Muscle layer of colon (tissue), 2 donors: ENCODE measurements around the gene CCNI.
"Not testable (repeated sequence)": the region's sequence is repeated elsewhere in the genome, so short reads cannot be mapped to it uniquely, and the experiment has no call there.

ENCODE experiments used
- H3K27ac ChIP-seq: one replicate; pipeline ENCODE4 v1.7.0; 2013; ENCODE audit warnings: low read depth, mild to moderate bottlenecking, low read length, moderate library complexity
- H3K27me3 ChIP-seq, 2 donors: one replicate each; pipeline ENCODE4 v1.7.0; 2013; ENCODE audit warnings: low read length in 2 of 2, mild to moderate bottlenecking in 2 of 2; ENCODE audit not compliant: insufficient read depth in 2 of 2, control insufficient read depth in 1 of 2
- H3K36me3 ChIP-seq: one replicate; pipeline ENCODE4 v1.7.0; 2013; ENCODE audit warnings: mild to moderate bottlenecking, low read length; ENCODE audit not compliant: insufficient read depth
- H3K4me1 ChIP-seq: one replicate; pipeline ENCODE4 v1.7.0; 2013; ENCODE audit warnings: mild to moderate bottlenecking, low read length; ENCODE audit not compliant: insufficient read depth
- H3K4me3 ChIP-seq, 2 donors: one replicate each; pipeline ENCODE4 v1.7.0; 2013; ENCODE audit warnings: low read length in 2 of 2, low read depth in 1 of 2, mild to moderate bottlenecking in 1 of 2, moderate library complexity in 1 of 2
- H3K9ac ChIP-seq: one replicate; pipeline ENCODE4 v1.7.0; 2013; ENCODE audit warnings: low read length
- H3K9me3 ChIP-seq: one replicate; pipeline ENCODE4 v1.7.0; 2013; ENCODE audit warnings: mild to moderate bottlenecking, low read length
- donor health status: abdominal sarcoma.
- donor health status: Adenocarcinoma of cecum.

Gene CCNI

DNA sequence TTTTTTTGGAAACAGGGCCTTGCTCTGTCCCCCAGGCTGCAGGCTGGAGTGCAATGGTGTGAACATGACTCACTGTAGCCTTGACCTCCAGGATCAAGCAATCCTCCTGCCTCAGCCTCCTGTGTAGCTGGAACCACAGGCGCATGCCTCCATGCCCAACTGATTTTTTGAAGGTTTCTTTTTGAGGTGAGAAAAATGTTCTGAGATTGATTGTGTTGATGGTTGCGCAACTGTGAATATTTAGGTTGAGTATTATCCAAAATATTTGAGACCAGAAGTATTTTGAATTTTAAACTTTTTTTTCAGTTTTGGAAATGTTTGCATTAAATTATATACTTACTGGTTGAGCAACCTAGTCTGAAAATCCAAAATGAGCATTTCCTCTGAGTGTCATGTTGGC lies 2.6 kb upstream of the CCNI start:
- no peaks in the 10 kb centered on the region for H3K9me3 ChIP-seq
- H3K36me3 ChIP-seq, result no peaks in the 10 kb centered on the region
- H3K4me3 ChIP-seq, result no peak overlapping the region
- no peak overlapping the region for H3K9ac ChIP-seq
- H3K27ac ChIP-seq, result no peak overlapping the region
- peaks cover 10% of the 10 kb centered on the region for H3K4me1 ChIP-seq
- no peaks in the 10 kb centered on the region for H3K27me3 ChIP-seq

DNA sequence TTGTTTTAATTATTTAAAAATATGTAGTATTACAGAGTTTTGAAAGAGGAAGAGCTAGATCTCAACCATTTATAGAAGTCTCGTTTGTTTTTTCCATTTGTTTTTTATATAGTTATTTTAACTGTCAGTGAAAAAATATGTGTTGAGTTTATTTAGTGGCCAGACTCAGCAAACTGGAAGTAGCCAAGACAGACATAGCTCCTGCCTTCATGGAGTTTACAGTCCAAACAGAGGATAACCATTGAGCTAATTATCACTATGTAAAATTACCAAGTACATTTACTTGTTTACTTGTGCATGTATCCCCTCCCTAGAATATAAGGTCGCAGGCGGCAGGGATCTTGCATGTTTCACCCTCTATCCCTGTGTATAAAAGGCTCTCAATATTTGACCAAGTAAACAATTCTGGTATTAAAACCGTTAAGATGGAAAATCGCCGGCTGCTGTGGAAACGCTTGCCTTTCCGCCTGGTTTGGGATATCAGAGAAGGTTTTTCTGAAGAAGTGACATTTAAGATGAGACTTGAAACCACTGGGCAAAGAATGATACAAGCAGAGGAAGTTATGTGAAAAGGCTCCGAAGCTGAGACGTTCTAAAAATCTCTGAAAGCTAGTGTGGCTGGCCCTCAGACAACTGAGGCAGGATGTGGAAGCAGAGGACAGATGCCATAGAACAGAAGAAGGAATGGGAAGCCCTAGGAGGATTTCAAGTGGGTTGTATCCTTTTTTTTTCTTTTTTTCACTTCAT lies 1.3 kb upstream of the CCNI start:
- H3K4me3 ChIP-seq, result peak overlapping the region; percentile 56 to 93
- H3K27ac ChIP-seq, result peak overlapping the region; percentile 96
- no peaks in the 10 kb centered on the region for H3K36me3 ChIP-seq
- H3K9me3 ChIP-seq, result no peaks in the 10 kb centered on the region
- no peaks in the 10 kb centered on the region for H3K27me3 ChIP-seq
- peaks cover 20% of the 10 kb centered on the region for H3K4me1 ChIP-seq
- no peak overlapping the region for H3K9ac ChIP-seq

DNA sequence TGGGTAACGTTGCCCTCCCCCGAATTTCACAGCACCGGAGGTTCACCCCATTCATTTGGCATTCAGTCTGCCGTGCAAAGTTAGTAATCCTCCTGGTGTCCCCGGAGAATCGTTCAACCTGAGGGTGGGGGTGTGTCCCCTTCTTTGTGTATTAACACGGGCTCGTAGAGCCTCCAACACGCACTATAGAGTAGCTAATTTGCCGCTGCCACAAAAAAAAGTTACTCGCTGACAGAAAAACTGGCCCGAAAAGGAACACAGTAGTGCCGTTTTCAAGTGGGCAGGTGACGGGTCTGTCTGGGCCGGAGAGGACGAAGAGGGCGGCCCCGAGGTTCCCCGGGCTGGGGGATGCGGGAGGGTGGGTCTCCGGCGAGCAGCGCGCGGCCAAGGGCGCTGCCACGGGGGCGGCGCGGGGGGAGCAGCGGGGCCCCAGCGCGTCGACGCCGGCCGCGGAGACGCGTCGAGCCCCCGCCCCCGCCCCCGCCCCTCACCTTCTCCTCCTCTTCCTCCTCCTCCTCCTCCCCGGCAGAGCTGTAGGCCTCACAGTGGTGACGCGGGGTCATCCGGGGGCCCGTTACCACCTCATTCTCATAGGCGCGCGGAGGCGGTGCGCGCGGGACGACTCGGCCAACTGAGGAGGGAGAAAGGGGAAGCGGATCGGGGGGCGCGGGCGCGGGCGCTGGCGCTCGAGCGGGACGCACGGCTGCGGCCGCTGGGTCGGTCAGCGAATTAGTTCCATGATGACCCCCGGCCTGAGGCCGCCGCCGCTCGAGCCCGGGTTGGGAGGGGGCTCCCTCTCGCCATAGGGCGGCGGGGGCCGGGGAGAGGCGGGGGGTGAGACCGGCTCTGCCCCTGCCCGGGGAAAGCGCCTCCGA lies 571 bp downstream of the CCNI start:
- H3K9ac ChIP-seq, result peak overlapping the region; percentile 92
- H3K27me3 ChIP-seq, result no peaks in the 10 kb centered on the region
- no peaks in the 10 kb centered on the region for H3K9me3 ChIP-seq
- peak overlapping the region; percentile 96 for H3K27ac ChIP-seq
- H3K4me3 ChIP-seq, result peak overlapping the region; percentile 56 to 93
- peaks cover 24% of the 10 kb centered on the region for H3K4me1 ChIP-seq
- no peaks in the 10 kb centered on the region for H3K36me3 ChIP-seq

DNA sequence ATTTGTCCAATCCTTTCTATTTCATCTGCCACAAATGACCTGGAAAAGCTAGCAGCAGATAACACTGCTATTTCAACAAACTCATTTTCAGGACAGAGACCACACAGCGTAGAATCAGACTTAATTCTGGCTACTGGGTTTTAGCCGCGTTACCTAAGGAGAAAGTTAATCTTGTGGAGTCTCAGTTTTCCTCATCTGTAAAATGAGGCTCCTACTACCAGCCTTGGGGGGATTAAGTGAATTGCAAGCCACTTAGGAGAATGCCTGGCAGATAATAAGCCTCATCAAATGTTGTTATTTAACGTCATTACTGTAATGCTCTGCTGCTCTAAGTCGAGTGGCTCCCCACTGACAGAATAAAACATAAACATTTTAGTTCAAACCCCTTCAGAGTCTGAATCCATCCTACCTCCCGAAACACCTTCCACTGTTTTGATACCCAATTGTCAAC lies 1.4 kb downstream of the CCNI start:
- Histone ChIP-seq H3K4me1 (peaks cover 24% of the 10 kb centered on the region), H3K4me3 (peak overlapping the region; percentile 66 to 74), H3K9ac (peak overlapping the region; percentile 83), H3K9me3 (no peaks in the 10 kb centered on the region), H3K27me3 (no peaks in the 10 kb centered on the region), H3K27ac (peak overlapping the region; percentile 64), H3K36me3 (no peaks in the 10 kb centered on the region)

DNA sequence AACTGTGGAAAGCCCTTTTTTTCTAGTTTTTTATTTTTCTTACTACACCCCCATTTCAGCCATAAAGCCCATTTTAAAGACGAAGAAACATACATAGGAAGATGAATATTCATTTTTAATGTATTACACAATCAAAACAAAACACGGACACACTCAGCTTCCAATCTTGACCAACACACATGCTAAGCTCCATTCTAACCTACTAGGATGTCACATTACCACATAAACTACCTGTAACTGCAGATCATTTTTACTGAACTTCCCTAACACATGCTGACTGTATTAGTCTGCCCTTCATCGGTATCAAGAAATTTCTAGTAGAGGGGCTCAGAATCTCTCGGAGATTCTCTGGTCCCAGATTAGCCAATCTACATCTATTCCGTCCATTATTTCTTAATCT lies 1.8 kb downstream of the CCNI start:
- no peaks in the 10 kb centered on the region for H3K9me3 ChIP-seq
- peaks cover 25% of the 10 kb centered on the region for H3K4me1 ChIP-seq
- peak overlapping the region; percentile 66 to 74 for H3K4me3 ChIP-seq
- peak overlapping the region; percentile 64 for H3K27ac ChIP-seq
- no peaks in the 10 kb centered on the region for H3K36me3 ChIP-seq
- no peaks in the 10 kb centered on the region for H3K27me3 ChIP-seq
- peak overlapping the region; percentile 83 for H3K9ac ChIP-seq

DNA sequence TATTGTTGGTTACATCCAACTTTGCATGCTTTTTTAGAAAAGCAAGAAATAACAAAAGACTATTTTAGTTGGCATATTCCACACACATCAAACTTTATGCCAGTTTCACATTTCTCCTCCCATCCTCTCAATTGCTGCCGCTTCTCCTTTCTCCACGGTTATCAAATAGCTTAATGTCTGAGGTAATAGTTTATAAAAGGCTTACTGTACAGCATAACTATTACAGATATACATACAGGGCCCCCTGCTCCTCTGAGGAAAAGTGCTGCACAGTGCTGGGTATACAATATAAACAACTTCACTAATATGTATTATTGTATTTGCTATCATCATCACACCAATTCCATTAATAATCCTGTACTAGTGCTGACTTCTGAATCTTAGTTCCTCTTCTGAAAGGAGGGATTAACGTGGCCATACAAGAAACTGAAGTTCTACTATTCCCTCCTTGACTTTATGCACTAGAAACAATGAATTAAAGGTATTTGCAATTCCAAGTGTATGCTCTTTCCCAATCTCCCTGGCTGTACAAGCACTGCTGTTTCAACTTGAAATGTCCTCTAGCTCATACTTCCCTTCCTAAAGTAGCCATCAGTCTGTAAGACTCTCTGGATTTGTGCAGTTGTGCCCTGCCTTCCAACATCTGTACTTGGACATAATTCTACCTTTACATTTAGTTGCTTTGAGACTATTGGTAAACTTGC lies 2.5 kb downstream of the CCNI start:
- H3K27ac ChIP-seq, result peak overlapping the region; percentile 64
- peak overlapping the region in 1 of 2 donors; percentile 74 for H3K4me3 ChIP-seq
- H3K4me1 ChIP-seq, result peaks cover 29% of the 10 kb centered on the region
- no peaks in the 10 kb centered on the region for H3K27me3 ChIP-seq
- H3K9ac ChIP-seq, result peak overlapping the region; percentile 83
- no peaks in the 10 kb centered on the region for H3K36me3 ChIP-seq
- no peaks in the 10 kb centered on the region for H3K9me3 ChIP-seq

DNA sequence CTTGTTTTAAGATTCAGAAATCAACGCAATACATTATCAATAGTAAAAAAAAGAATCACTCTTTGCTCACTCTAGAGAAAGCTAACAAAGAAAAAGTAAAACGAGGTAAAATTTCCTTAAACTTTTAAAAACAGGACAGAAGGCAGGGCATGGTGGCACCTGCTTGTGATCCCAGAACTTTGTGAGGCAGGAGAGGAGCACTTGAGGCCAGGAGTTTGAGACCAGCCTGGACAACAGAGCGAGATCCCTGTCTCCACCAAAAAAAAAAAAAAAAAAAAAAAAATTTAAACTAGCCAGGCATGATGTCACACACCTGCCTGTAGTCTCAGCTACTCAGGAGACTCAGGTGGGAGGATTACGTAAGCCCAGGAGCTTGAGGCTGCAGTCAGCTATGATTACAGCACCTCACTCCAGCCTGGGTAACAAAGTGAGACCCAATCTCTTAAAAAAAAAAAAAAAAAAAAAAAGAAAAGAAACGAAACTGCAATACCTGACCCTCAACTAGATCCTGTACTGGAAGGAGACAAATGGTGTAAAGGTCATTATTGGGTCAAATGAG lies 3.5 kb downstream of the CCNI start:
- H3K36me3 ChIP-seq, result no peaks in the 10 kb centered on the region
- no peak overlapping the region for H3K4me3 ChIP-seq
- peaks cover 29% of the 10 kb centered on the region for H3K4me1 ChIP-seq
- no peaks in the 10 kb centered on the region for H3K27me3 ChIP-seq
- H3K27ac ChIP-seq, result no peak overlapping the region
- no peak overlapping the region for H3K9ac ChIP-seq
- no peaks in the 10 kb centered on the region for H3K9me3 ChIP-seq

DNA sequence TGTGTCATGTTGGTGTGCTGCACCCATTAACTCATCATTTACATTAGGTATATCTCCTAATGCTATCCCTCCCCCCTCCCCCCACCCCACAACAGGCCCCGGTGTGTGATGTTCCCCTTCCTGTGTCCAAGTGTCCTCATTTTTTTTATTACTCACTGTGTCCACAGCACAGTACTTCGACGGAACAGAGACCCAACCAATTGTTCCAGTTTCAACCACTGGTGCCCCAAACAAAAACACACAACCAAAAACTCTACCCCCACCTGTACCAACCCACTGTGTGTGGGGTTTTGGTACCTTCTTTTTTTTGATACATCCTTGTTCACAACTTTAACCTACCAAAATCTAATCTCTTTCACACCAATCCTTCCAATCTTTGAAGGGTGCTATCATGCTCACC lies 6.3 kb downstream of the CCNI start:
- not testable (repeated sequence) for H3K36me3 ChIP-seq
- peaks cover 29% of the 10 kb centered on the region for H3K4me1 ChIP-seq

DNA sequence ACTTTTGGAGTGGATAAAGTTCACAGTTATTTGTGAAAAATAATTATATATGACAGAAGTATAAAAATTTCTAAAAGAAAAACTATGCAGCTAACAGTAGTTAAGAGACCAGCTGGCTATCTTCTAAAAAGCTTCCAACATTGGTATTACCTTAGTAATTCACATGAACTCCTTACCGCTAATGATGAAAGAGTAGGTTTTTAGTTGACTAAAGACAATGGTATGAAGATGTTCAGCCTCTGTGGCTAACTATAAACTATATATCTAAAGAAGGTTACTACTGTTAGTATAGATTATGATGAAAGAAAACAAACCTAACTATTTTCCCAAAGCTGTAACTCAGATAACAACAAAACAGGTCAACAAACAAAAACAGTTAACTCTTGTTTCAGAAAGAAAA lies 10.4 kb downstream of the CCNI start:
- H3K4me3 ChIP-seq, result no peak overlapping the region
- H3K27me3 ChIP-seq, result no peaks in the 10 kb centered on the region
- H3K36me3 ChIP-seq, result peaks cover 22% of the 10 kb centered on the region
- H3K4me1 ChIP-seq, result peaks cover 5% of the 10 kb centered on the region
- H3K27ac ChIP-seq, result no peak overlapping the region
- no peaks in the 10 kb centered on the region for H3K9me3 ChIP-seq
- H3K9ac ChIP-seq, result no peak overlapping the region

More for the DNA sequence above, 6.3 kb downstream of the CCNI start:
- not testable (repeated sequence) for H3K27ac ChIP-seq, H3K9me3 ChIP-seq, H3K9ac ChIP-seq, H3K27me3 ChIP-seq, H3K4me3 ChIP-seq

DNA sequence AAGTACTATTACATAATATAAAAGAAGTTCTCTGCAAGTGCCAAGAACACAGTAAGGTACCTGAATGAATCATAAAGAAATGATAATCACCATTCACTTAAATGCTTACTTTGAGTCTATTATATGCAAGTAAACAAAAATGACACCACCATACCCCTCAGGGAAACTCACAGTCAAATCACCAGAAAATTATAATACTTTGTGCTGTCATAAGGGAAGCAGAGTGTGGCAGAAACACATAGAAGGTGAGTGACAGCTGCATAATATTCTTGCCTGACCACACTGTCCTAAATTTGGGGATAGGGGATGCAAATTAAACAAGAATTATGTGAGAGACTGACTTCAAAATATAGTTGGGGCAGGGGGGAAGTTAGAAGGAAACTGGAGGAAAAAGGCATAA lies 12.9 kb downstream of the CCNI start:
- no peaks in the 10 kb centered on the region for H3K9me3 ChIP-seq
- no peak overlapping the region for H3K4me3 ChIP-seq
- no peaks in the 10 kb centered on the region for H3K27me3 ChIP-seq
- no peak overlapping the region for H3K9ac ChIP-seq
- peaks cover 5% of the 10 kb centered on the region for H3K4me1 ChIP-seq
- H3K27ac ChIP-seq, result no peak overlapping the region
- peaks cover 33% of the 10 kb centered on the region for H3K36me3 ChIP-seq

DNA sequence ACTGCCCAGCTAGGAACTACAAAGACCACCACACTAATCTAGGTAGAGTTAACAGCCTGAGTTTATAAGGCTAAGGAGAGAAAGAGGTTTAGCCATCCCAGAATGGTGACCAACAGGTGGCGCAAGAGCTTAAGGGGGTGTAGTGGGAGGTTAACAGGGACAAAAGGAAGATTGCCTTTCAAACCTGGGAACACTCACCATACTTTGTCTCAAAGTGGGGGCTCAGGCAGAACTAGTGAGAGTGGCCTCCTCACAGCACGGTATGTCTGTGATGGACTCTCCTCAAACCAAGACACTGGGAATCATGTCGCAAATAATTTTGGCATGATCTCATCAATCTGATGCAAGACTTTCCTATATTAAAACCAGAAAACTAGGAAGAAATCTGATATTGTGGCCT lies 23.4 kb downstream of the CCNI start:
- no peak overlapping the region for H3K9ac ChIP-seq
- H3K36me3 ChIP-seq, result peaks cover 33% of the 10 kb centered on the region
- no peak overlapping the region for H3K27ac ChIP-seq
- no peaks in the 10 kb centered on the region for H3K9me3 ChIP-seq
- no peaks in the 10 kb centered on the region for H3K27me3 ChIP-seq
- no peak overlapping the region for H3K4me3 ChIP-seq
- H3K4me1 ChIP-seq, result no peaks in the 10 kb centered on the region
